ENCODE measurements around the gene CAPN7.
"Not testable (repeated sequence)": the region's sequence is repeated elsewhere in the genome, so short reads cannot be mapped to it uniquely, and the experiment has no call there.

Gene CAPN7

GRCh38 chr3:15165061-15165460 is 41.0 kb upstream of the CAPN7 start:
- TF ChIP-seq CTCF (conservative IDR thresholded peaks at IDR 0.05; ENCODE audit: low read length): no peak
- DNase-seq (ENCODE audit: low read depth): no peak
- no peak overlapping the region for H3K4me3 ChIP-seq (ENCODE audit: low read length)

DNA sequence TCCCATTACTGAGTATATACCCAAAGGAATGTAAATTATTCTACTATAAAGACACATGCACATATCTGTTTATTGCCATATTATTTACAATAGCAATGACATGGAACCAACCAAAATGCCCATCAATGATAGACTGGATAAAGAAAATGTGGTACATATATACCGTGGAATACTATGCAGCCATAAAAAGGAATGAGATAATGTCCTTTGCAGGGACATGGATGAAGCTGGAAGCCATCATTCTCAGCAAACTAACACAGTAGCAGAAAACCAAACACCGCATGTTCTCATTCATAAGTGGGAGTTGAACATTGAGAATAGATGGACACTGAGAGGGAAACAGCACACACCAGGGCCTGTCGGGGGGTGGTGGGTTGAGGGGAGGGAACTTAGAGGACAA is 39.7 kb upstream of the CAPN7 start:
- not testable (repeated sequence) for DNase-seq (ENCODE audit: low read depth); H3K4me3 ChIP-seq (ENCODE audit: low read length)

- TF ChIP-seq CTCF (conservative IDR thresholded peaks at IDR 0.05; ENCODE audit: low read length): no peak
- H3K4me3 ChIP-seq (ENCODE audit: low read length): no peak overlapping the region
- no peak for DNase-seq (ENCODE audit: low read depth)
These were observed 35.0 kb upstream of the CAPN7 start for GRCh38 chr3:15171096-15171495.

DNA sequence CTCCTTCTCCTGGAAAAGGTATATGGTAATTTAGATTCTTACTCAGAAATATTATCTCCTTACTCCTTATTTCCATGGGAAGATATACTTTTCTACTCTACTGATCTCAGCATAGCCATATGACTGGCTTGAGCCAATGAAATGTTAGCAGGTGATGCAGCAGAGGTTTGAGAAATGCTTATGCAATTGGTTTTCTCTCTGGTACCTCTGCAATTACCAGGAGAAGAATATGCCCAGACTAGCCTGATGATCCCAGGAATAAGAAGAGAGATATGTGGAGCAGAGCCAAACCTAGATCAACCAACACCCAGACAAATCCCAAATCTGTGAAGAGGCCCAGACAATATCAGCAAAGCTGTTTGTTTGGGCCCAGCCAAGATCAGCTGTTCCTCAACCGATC is 33.2 kb upstream of the CAPN7 start:
- H3K4me3 ChIP-seq (ENCODE audit: low read length): no peak overlapping the region
- no peak for TF ChIP-seq CTCF (conservative IDR thresholded peaks at IDR 0.05; ENCODE audit: low read length)
- no peak for DNase-seq (ENCODE audit: low read depth)

GRCh38 chr3:15174953-15175352 is 31.1 kb upstream of the CAPN7 start:
- no peak for DNase-seq (ENCODE audit: low read depth)
- no peak overlapping the region for H3K4me3 ChIP-seq (ENCODE audit: low read length)
- TF ChIP-seq CTCF (conservative IDR thresholded peaks at IDR 0.05; ENCODE audit: low read length): no peak

DNA sequence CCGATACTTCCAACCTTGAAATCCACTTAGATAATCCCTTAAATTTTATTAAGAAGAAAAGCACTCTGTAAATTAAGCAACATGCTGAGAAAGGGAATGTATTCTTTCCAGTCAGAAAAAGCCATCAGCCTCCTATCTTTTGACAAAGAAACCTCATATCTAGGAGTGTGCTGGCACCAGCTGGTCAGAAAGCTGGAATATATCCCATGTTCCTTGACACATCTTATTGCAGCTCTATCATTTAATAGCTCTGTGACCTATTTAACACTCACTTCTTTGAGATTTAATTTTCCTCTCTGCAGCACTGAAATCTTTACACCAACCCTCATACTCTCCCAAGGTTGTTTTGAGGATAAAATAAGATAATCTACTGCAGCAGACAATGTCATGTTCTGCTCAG is 30.4 kb upstream of the CAPN7 start:
- no peak for DNase-seq (ENCODE audit: low read depth)
- TF ChIP-seq CTCF (conservative IDR thresholded peaks at IDR 0.05; ENCODE audit: low read length): no peak
- H3K4me3 ChIP-seq (ENCODE audit: low read length): no peak overlapping the region

- H3K4me3 ChIP-seq (ENCODE audit: low read length): no peak overlapping the region
- no peak for DNase-seq (ENCODE audit: low read depth)
- no peak for TF ChIP-seq CTCF (conservative IDR thresholded peaks at IDR 0.05; ENCODE audit: low read length)
These were observed 25.9 kb upstream of the CAPN7 start for GRCh38 chr3:15180042-15180611.

- H3K4me3 ChIP-seq (ENCODE audit: low read length): no peak overlapping the region
- DNase-seq (ENCODE audit: low read depth): no peak
- no peak for TF ChIP-seq CTCF (conservative IDR thresholded peaks at IDR 0.05; ENCODE audit: low read length)
These were observed 24.5 kb upstream of the CAPN7 start for GRCh38 chr3:15181511-15181910.

All from AG10803 (cell line).